GM21723 (cell line): ENCODE data around the gene RNF40.

Experiments
- ATAC-seq: cut with Tn5 transposase; IDR thresholded peaks from one replicate; pipeline ENCODE4 v1.9.1; 2021; ENCODE audit warnings: mild to moderate bottlenecking, moderate library complexity; ENCODE audit not compliant: unreplicated experiment

The RNF40 gene

DNA sequence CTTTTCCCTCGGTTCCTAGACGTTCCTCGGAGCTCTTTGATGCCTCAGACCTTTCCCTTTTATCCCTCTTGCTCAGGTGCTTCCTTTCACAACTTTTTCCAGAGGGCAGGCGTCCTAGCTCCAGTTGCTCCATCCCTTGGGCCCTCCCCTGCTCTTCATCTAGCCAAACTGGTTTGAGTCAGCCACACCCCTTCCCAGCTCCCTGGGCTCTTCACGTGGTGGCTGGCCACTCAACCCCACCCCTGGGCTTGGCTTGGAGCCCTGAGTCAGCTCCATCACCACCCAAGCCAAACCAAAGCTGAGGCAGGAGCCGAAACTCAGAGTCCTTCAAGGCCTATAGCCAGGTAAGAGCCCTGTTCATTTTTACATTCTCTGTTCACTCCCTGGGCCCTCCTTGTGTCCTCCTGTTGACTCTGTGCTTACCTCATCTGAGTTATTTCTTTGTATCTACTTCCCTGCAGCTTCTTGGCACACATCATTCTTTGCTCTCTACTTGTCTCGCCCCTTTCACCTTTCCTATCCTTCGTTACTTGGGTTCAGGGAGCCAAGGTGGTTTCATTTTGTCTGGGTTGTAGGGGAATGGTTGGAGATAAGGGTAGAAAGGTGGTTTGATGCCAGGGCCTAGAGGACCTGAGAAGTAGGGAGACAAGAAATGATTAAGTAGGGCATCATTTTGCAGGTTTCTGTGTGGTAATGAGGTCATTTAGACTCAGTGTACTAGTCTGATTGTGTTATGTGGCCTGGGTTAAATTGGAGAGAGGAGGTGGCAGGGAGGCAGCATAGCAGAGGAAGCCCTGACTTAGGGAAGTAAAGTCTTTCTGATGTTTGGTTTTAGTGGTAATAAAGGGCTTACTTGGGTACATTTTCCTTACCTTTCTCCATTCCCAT lies 21.5 kb upstream of the RNF40 start:
- ATAC-seq = no peak

DNA sequence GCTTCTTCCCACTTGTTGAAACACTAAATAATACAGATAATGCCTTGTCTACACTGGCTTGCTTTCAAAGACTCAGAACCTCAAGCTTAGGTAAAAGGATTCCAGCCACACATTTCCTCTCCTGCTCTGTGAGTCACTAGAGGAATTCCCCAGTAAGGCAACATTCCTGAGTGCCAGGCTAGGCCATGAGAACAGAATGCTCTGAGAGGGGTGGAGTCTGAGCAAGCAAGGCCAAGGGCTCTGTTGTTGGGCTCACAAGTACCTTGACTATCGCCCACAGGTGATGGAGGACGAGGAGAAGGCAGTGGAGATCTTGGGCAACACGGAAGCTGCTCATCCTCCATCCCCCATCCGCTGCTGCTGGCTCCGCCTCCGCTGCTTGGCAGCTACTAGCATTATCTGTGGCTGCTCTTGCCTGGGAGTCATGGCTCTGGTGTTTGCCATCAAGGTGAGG lies 20.6 kb upstream of the RNF40 start:
- no peak for ATAC-seq

DNA sequence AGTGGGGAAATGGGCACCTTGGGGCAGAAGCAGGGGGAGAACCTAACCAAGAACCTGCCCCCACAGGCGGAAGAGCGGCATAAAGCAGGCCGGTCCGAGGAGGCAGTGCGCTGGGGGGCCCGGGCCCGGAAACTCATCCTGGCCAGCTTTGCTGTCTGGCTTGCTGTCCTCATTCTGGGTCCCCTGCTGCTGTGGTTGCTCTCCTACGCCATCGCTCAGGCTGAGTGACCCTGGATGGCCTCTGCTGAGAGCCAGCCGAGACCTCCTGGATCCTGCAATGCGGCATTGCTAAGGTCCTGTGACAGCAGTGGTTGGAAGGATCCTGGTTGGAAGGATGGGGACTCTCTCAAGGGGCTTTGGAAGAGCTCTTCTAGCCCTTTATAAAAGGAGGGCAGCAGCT lies 18.4 kb upstream of the RNF40 start:
- ATAC-seq = no peak

DNA sequence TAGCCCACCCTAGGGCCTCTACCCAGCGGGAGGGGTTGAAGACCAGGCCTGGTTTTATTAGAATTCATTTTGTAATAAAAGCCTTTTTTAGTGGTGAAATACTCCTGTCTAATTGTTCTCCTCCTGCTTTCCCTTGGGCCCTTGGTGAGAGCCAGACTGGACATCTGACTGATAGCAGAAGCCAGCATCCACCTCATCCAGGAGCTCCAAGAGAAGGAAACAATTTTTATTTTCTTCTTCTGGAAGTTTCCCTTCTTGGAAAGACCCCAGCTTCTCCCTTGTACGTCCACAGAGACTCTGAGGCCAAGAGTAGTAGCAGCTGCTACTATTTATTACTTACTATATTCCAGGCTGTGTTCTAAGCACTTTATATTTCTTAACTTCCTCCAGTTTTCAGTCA lies 17.9 kb upstream of the RNF40 start:
- ATAC-seq = no peak

DNA sequence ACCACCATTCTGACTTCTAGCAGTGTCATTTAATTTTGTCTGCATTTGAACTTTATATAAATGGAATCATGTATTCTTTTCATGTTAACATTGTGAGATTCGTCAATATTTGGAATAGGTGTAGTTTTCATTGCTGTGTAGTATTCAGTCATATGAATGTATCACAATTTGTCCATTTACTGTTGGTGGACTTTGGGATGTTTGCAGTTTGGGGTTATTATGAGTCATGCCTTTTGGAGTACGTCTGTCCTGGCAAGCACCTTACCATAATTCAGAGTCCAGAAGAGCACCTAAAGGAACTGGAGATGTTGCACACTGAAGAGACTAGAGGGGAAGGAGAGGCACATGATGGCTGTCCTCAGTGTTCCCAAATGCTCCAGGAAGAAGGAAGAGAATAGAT lies 17.0 kb upstream of the RNF40 start:
- no peak for ATAC-seq

DNA sequence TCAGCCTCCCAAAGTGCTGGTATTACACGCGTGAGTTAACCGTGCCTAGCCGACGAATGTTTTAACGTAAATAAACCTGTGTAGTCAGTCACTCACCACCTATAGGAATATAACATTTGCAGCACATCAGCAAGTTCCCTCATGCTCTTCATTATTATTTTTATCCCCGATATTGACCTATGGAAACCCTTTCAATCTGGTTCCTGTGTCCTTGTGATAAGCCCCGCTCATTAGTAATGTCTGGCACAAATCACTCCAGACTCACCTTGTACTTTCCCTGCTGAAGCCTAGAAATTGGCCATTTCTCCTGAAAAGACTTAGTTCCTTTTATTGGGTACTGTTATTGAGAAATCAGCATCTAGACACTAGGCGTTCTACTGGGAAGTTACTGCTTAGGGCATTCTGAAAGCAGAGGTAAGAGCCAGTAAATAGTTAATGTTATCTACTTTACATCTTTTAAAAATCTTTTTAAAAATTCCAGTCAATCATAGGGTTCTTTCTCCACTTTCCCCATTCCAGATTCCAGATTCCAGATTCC lies 15.4 kb upstream of the RNF40 start:
- no peak for ATAC-seq

DNA sequence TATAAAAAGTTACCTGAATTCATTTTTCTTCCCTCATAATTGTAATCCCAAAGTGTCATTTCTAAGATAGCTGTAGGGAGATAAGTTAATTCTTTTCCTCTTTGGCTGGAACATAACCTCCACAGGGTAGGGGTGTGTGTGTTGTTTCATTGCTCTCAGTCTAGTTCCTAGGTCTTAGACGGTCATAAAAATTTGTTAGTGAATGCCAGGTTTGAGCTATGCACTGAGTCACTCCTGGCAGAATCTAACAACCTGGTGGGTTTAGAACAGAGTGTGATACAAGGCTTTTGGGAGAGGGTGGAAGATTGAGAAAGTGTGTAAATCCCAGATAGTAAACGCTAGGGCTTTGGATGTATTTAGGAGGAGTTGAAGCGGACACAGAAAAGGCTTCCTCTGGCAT lies 14.8 kb upstream of the RNF40 start:
- no peak for ATAC-seq

DNA sequence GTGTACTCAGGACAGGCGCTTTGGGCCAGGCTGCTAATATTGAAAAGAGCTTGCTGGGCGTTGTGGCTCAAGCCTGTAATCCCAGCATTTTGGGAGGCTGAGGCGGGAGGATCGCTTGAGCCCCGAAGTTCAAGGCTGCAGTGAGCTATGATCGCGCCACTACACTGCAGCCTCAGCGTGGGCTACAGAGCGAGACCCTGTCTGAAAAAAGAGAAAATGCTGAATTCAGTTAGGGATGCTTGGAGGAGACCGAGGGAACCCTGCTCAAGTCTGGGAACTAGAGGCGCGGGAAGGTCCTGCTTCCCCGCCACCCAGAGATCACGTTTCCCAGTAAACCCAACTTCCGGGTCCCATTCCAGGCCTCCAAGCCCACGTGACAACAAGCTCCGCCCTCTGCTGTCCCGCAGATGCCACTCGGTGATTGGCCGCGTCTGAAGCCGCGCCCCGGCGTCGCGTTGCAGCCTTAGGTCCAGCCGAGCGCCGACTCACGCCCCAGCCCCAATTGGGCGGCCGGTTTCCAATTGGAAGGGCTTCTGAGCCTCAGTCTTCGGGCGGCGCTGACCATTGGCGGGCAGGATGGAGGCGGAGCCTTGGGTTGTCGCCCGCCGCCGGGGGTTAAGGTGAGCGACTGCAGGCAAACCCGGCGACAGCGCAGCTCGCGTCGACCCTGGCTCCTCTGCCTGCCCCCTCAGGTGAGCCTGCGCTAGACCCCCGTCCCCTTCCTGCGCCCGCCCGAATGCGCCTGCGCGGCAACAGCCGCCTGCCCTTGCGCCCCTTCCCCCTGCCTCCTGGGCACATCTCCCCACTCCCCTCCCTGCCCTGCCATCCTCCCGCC lies 14.1 kb upstream of the RNF40 start, which contains the start of gene PHKG2:
Gene PHKG2, plus strand, starts transcription at position 627 of the 835 bp plus-strand sequence. CDS start 396 bp downstream, outside the sequence.
- ATAC-seq = peak; percentile 95

DNA sequence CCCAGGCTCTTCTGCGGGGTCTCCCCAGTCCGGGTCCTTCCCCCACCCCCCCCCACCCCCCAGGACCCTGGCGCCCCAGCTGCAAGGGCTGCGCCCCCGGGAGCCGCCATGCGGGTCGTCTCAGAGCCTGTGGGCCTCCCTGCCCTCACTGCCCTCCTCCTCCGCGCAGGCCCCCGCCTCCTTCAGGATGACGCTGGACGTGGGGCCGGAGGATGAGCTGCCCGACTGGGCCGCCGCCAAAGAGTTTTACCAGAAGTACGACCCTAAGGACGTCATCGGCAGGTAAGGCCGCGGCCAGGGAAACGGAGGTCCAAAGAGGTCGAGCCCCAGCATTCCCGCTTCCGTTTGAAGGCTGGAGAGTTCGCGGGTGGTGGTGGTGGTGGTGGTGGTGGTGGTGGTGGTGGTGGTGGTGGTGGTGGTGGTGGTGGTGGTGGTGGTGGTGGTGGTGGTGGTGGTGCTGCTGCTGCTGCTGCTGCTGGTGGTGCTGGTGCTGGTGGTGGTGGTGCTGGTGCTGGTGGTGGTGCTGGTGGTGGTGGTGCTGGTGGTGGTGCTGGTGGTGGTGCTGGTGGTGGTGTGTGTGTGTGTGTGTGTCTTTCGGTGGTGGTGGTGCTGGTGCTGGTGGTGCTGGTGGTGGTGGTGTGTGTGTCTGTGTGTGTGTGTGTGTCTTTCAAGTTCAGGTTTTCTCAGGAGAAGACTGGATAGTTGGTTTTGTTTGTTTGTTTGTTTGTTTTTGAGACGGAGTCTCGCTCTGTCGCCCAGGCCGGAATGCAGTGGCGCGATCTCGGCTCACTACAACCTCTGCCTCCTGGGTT lies 13.3 kb upstream of the RNF40 start:
- ATAC-seq = peak; percentile 18

DNA sequence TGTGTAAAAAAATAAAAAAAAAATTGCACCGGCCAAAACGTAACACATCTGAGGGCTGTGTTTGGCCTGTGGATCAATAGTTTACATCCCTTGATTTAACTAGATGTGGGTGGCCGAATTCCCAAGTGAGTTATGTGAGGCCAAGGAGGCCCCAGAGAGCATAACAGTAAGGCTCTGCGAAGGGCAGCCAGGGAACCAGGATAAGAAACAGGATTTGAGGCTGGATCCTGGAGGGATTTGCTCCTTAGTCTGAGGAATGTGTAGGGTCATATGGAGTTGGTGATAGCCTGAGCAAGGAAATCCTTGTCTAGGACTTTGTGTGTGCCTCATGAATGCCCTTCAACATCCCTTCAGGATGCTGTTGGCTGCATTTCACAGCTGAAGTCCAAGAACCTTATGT lies 11.9 kb upstream of the RNF40 start:
- no peak for ATAC-seq

DNA sequence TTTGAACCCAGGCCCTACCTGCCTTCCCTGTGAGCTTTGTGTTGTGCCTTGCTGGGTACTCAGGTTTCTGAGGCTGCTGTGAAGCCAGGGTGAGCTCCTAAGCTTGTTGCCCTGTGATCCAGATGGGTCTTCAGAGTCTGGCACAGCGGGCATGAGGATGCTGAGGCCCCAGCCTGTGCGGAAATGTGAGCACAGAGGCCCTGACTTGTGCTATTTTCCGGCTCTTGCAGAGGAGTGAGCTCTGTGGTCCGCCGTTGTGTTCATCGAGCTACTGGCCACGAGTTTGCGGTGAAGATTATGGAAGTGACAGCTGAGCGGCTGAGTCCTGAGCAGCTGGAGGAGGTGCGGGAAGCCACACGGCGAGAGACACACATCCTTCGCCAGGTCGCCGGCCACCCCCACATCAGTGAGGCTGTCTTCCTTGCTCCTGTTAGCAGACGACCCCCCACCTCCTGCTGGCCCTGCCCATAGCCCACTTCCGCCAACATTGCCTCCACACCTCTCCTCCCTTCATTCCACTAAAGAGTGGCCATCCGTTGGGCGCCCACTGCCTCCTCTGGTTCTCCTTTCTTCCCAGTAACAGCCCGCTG lies 11.2 kb upstream of the RNF40 start:
- ATAC-seq = no peak

DNA sequence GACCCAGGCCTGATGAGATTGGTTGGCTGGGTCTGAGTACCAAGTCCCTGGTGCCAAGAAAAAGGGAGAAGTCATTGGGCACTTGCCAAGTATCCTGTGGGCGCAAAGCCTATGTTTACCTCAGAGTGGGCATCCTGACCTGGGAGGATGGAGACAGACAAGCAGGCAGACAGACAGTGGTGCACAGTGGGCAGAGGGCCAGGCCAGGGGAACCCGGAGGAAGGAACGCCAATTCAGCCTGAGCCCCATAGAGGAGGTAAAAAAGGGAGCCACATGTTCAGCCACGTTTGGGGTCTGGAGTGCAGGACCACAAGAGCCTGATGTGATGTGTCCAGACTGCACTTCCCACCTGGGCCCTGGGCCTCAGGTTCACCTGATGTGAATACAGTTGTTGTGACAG lies 8.5 kb upstream of the RNF40 start:
- no peak for ATAC-seq

DNA sequence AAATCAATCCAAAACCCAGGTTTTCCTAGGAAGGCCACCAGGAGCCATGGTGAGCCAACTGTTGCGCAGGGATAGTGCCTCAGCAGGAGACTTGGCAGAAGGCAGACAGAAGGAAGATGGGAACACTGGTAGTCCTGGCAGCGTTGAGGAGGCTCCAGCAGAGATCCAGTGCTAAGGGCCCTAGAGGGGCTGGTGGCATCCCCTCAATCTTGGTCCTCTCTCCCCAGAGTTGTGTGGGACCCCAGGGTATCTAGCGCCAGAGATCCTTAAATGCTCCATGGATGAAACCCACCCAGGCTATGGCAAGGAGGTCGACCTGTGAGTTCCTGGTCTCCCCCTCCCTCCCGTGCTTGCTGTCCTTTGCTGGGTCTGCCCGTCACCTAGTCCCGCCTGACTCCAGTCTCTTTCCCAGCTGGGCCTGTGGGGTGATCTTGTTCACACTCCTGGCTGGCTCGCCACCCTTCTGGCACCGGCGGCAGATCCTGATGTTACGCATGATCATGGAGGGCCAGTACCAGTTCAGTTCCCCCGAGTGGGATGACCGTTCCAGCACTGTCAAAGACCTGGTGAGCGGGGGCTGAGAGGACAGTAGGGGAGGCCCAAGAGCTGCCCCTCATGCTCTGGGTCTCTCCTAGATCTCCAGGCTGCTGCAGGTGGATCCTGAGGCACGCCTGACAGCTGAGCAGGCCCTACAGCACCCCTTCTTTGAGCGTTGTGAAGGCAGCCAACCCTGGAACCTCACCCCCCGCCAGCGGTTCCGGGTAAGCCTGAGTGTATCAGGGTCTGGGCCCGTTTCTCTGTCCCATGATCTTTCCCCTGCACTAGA lies 6.0 kb upstream of the RNF40 start:
- no peak for ATAC-seq

DNA sequence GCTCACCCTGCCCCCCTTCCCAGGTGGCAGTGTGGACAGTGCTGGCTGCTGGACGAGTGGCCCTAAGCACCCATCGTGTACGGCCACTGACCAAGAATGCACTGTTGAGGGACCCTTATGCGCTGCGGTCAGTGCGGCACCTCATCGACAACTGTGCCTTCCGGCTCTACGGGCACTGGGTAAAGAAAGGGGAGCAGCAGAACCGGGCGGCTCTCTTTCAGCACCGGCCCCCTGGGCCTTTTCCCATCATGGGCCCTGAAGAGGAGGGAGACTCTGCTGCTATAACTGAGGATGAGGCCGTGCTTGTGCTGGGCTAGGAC lies 5.4 kb upstream of the RNF40 start:
- ATAC-seq = no peak

DNA sequence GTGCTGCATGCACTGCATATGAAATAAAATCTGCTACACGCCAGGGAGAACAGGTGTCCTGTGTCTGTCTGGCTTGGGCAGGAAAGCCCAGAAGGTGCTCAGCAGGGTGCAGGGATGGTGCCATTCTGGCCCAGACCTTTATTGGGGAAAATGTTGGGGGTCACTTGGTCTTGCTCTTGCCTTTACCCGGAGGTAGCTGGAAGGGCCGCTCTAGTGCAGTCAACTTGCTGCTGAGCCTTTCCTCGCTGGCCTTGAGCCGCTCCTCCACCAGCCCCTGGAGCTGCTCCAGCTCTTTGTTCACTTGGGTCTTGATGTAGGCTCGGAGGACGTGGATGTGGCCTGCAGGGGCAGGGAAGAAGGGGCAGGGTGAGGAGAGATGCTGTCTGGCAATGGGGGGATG lies 4.8 kb upstream of the RNF40 start:
- ATAC-seq = no peak

DNA sequence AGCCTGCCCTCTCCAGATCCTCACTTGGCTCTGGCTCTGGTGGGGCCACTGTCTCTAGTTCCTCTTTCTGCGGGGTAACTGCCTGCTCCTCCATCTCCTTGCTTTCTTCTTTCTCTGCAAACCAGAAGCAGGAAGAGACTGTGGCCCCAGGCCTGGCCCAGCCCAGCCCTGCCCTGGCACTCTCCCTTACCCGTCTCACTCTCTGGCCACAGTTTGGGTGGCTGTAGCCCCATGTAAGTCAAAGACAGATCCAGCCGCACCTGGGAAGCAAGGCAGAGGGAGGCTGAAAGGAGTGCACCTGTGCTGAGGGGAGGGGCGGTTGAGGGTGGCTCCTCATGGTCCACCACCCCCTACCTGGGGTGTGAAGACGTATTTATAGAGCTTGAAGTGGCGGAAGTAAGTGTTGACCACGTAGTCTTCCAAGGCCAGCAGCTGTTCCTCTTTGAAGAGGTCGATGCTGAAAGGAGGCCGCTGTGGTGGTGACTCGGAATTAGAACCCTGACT lies 3.1 kb upstream of the RNF40 start:
- no peak for ATAC-seq

DNA sequence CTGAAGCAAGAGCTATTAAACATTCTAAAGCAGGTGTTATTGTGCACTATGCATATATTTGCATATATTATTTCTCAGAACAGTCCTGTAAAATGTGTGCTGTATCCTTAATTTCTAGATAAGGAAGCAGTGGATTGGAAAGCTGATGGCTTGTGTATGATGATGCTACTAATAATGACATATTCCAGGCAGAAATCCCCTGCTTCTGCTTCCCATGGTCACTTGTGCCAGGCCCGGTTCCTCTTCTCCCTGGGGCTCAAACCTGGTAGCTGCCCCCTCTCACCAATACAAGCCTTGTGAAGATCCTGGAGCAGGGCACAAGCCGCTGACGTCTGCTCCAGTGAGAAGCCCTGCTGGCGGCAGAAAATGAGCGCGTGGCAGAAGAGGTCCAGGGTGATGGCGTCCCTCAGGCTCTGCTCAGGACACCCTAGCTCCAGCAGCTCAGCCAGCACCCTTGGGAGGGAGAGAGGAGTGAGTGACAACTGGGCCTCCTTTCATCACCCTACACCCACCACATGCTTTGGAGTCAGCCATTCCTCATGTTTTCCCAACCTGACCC lies 2.0 kb upstream of the RNF40 start:
- ATAC-seq = no peak

DNA sequence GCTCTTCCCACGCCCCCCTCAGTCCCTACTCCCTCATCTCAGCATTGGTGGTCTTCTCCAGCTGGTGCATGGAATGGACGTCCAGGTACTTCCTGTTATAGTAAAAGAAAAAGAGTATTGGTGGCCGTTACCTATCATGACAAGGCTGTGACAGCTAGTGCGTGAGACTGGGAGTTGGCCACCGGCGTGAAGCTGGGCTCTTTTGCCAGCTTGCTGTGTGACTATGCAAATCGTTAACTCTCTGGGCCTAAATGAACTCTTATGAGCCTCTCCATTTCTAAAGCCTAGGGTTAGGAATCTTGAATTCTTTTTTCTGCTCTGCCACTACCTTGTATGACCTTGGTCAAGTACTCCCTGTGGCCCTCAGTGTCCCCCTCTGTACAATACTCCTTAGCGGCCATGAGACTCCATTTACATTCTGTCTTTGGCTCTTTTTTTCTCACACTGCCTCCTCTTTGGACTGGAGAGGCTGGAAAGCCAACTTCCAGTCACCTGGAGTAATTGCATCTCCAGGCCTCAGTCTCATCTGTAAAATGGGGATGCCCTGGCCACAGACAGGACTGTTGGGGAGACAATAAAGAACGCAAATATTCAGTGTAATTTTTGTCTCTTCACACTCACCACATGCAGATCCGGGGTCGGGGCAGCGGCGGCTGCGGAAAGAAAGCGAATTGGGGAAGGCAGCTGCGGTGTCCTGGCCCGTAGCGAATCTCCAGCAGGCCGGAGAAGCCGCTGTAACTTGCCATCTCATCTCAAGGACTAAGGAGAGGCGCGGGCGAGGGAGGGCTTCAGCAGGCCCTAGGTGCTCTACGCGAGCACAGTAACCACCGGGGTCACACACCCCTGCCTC lies 1.3 kb upstream of the RNF40 start:
- ATAC-seq = no peak
